PC-9 (cell line): Measurements from ENCODE around the gene NIT2.

Experiments
- CTCF ChIP-seq: fragments of 200-600 bp; sonication (generic); conservative IDR thresholded peaks from 2 replicates; pipeline ENCODE4 v1.6.1; 2017; ENCODE audit warnings: mixed run types, antibody characterized with exemption, mild to moderate bottlenecking, moderate library complexity
- EZH2 ChIP-seq: fragments of 200-600 bp; sonication (generic); IDR thresholded peaks from 2 replicates; pipeline ENCODE4 v1.8.0; 2017; ENCODE audit warnings: antibody characterized with exemption, low read depth

DNA sequence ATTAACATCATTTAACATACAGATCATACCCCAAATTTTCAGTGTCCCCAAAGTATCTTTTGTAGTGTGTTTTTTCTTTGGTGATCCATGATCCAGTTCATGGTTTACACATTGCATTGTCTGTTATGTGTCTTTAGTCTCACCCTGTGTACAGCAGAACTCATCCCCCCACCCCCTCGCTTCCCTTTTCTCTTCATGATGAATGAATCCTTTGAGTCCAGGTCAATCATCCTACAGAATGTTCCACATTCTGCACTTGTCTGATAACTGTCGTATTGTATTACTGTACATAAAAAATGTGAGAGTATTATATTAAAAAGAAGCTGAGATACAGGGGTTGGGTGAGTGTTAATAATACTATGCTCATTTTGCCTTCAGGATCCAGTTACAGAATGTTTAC is 14.6 kb upstream of the NIT2 start:
- TF ChIP-seq CTCF, result no peak
- TF ChIP-seq EZH2, result no peak
